NCI-H345 treated with DMSO at 0.1 percent for 48 hours (cell line): ENCODE measurements around the gene P2RY14.

Source experiments
- DNase-seq: peaks from one replicate; lab custom pipeline; 2025; ENCODE audit not compliant: unreplicated experiment; lab: John Stamatoyannopoulos, UW

The P2RY14 gene

GRCh38 chr3:151216641-151217607, 61.4 kb downstream of the P2RY14 start:
- no peak for DNase-seq

- no peak for DNase-seq
These were observed 63.9 kb downstream of the P2RY14 start for GRCh38 chr3:151214459-151214858.

- no peak for DNase-seq
These were observed 64.5 kb downstream of the P2RY14 start for GRCh38 chr3:151213881-151214280.

GRCh38 chr3:151213151-151213550, 65.2 kb downstream of the P2RY14 start:
- DNase-seq = no peak

GRCh38 chr3:151210676-151211381, 67.5 kb downstream of the P2RY14 start:
- DNase-seq = no peak

- no peak for DNase-seq
These were observed 68.7 kb downstream of the P2RY14 start for GRCh38 chr3:151209654-151210053.

GRCh38 chr3:151206201-151206600, 72.1 kb downstream of the P2RY14 start:
- no peak for DNase-seq

GRCh38 chr3:151205482-151205881, 72.9 kb downstream of the P2RY14 start:
- no peak for DNase-seq

- DNase-seq = no peak
These were observed 73.6 kb downstream of the P2RY14 start for GRCh38 chr3:151204530-151205402.

- DNase-seq = no peak
These were observed 75.3 kb downstream of the P2RY14 start, which contains the start of gene GPR171 for GRCh38 chr3:151203051-151203420. Gene GPR171 (minus strand): TSS chr3:151203216. CDS start chr3:151199386, 3,830 bp downstream.

GRCh38 chr3:151201051-151201730, 77.2 kb downstream of the P2RY14 start:
- no peak for DNase-seq

- no peak for DNase-seq
These were observed 77.8 kb downstream of the P2RY14 start for GRCh38 chr3:151200586-151200985.

GRCh38 chr3:151199554-151200438, 78.5 kb downstream of the P2RY14 start:
- no peak for DNase-seq

- DNase-seq = no peak
These were observed 79.5 kb downstream of the P2RY14 start for GRCh38 chr3:151198849-151199248.

- DNase-seq = no peak
These were observed 80.2 kb downstream of the P2RY14 start for GRCh38 chr3:151197981-151198767.

- DNase-seq = no peak
These were observed 81.1 kb downstream of the P2RY14 start for GRCh38 chr3:151197228-151197627.

- DNase-seq = no peak
These were observed 81.9 kb downstream of the P2RY14 start for GRCh38 chr3:151196434-151196833.

GRCh38 chr3:151195826-151196225, 82.5 kb downstream of the P2RY14 start:
- no peak for DNase-seq

GRCh38 chr3:151192545-151192944, 85.8 kb downstream of the P2RY14 start:
- DNase-seq = no peak
